GM18519 (cell line): ENCODE measurements around the gene PDZRN4.
"Not testable (repeated sequence)": the region's sequence is repeated elsewhere in the genome, so short reads cannot be mapped to it uniquely, and the experiment has no call there.

Experiments
- ATAC-seq: cut with Tn5 transposase; IDR thresholded peaks from one replicate; pipeline ENCODE4 v1.9.1; 2021; ENCODE audit warnings: mild to moderate bottlenecking, moderate library complexity; ENCODE audit not compliant: unreplicated experiment, low FRiP score

The PDZRN4 gene

DNA sequence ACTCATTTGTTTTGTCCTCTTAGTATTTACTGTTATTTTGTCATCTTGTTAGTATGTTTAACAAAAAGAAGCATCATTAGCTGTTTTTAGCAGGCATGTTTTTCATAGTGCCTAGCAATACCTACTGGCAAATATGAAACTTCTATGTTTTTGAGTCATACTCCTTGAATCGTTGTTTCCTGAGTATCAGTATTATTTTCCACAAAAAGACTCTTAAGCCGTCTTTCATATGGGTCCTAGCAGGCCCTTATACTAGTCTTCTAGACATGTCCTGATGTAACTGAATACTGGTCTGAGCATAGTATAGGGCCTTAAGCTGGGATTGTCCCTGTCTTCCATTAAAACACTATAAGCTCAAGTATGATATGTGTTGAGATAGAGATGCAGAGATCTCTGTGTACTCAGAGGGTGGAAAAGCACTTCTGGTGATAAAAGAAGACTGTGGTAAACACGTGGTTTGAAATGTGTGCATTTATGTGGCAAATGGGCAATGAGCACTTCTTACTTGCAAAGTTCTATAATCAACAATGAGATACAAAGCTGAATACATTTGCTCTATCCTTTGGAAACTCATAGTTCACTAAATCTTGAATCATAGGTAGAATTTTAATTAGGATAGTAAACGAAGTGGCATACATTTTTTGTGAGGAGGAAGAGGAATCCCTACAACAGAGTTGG lies 348.8 kb downstream of the PDZRN4 start:
- ATAC-seq = no peak

DNA sequence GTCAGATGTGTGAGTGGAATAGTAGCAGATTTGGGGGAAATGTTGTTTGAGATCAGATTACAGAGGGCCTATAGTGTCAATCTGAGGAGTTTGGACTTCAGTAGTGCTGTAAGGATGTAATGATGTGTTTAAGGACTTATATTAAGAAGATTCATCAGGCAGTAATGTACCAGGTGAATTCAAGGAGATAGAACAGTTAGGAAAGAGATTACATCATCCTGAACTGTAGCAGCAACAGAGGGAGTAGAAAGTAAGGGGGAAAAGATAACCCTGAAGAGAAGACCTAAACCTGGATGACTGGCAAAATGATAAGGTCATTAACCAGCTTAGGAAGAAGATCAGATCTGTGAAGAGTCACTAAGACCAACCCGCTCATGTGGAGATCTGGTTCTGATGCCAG lies 349.4 kb downstream of the PDZRN4 start:
- no peak for ATAC-seq

DNA sequence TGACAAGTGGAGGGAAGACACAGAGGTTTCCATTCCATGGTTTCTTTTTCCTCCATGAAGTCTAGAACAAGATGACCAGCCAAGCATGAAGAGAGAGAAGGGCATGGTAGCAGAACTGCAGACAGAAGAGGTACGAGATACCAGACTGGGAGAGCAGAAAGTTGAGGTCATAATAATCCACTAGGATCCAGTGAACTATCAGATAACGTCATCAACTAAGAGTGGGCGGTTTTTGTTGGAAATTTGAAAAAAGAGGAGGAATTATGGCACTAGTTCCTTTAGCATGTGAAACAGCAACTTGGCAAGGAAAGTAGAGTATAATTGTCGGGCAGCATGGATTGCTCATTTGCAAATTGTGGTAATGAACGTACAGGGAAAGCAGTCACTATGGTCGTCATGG lies 357.6 kb downstream of the PDZRN4 start:
- no peak for ATAC-seq

DNA sequence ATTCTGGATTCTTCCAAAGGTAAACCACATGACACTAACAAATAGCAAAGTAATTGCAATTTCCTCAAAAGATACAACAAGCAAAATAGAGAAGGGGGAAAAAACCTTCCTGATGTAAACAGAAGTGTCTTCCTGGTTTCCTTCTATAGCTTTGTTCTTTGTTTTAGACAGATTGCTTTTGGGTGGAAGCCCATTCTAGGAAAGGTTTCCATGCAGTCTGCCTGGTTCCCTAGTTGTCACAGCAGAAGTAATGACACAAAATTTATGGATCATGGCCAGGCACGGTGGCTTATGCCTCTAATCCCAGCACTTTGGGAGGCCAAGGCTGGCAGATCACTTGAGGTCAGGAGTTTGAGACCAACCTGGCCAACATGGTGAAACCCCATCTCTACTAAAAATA lies 359.0 kb downstream of the PDZRN4 start:
- not testable (repeated sequence) for ATAC-seq

DNA sequence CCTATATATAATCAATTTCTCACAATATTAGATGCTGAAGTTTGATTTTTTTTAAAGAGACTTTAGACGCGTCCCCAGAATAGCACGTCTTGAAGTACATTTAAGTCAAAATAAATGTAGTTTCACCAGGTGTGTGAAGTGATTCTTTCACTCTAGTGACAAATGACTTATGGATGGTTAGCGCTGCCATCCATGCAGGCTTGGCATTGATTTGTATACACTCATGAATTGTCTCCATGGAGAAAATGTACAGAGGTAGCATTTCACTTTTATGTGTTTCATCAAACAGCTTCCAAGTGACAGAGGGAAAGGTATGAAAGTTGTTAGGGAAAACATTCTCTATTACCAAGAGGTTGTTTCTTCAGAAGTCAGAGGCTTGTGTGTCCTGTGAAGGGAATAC lies 360.8 kb downstream of the PDZRN4 start:
- no peak for ATAC-seq

DNA sequence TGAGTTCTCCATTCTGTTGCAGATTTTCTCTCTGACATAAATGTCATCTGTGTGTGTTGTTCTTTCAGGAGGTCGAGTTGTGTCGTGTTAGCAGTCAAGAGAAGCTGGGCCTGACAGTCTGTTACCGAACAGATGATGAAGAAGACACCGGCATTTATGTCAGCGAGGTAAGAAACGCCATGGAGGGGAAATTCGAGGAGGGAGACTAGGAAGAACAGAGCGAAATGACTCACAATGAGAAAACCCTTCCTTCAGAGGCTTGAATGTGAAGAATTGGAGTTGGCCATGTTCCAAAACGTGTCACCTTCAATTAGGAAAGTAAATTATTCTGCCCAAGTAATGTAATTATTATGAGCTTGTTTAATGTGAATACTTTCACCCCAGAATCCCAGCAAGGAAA lies 364.5 kb downstream of the PDZRN4 start:
- ATAC-seq = no peak

DNA sequence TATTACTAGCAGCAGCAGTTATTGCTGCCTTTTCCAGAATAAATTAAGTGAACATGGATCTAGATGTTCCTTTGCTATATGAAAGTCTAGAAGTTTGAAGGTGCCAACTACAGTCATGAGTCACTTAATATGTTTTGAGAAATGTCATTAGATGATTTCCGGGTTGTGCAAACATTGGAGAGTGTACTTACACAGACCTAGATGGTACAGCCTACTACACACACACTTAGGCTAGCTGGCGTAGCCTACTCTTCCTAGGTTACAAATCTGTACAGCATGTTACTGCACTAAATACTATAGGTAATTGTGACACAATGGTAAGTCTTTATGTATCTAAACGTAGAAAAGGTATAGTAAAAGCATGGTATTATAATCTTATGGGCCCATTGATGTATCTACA lies 368.1 kb downstream of the PDZRN4 start:
- ATAC-seq = no peak

DNA sequence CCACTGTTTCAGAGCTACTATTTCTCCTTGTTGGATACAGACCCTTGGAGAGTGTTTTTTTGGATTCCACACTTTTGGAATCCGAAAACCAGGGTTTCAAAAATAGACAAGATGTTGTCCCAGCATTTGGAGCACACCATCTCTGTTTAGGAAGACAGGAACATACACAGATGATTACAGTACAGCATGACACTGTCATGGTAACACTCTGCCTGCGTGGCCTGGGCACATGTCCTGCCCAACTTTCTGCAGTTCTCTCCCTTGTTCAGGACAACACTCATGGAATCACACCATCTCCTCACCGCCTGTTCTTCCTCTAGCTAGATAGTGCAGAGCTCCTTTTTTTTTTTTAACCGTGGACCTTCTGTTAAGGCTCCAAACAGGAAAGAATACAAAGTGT lies 369.2 kb downstream of the PDZRN4 start:
- ATAC-seq = no peak

DNA sequence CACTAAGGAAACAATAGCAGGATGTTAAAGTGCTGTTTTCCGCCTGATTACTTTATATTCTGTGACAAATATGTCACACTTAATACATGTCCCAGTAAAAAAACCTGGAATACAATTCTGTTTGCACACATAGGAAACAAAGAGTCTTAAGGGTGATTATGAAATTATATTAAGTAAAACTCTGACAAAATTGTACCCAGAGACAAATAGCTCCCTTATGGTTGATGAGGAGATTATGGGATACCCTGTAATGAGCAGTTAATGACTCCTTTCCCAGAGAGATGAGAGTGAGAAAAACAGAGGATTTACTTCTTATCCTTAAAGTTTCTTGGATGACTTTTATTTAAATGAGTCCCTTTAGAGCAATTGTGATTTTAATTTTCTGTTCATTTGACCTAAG lies 370.6 kb downstream of the PDZRN4 start:
- ATAC-seq = no peak

DNA sequence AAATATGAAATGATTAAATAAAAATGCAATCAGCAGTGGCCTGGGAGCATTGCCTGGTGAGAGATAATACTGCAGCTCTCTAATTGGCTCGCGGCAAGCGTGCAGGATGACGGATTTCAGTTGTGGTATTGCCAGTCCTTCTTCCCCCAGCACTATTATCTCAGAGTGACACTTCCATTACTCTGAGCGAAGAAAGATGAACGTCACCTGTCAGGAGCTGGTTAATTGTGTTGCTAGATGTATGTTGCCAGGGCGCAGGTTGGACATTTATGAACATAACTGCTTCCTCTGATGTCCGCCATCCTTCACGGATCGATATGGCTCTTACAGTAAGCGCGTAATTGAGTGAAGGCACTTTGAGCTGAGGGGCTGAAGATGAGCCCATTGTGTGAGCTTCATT lies 374.9 kb downstream of the PDZRN4 start:
- no peak for ATAC-seq

DNA sequence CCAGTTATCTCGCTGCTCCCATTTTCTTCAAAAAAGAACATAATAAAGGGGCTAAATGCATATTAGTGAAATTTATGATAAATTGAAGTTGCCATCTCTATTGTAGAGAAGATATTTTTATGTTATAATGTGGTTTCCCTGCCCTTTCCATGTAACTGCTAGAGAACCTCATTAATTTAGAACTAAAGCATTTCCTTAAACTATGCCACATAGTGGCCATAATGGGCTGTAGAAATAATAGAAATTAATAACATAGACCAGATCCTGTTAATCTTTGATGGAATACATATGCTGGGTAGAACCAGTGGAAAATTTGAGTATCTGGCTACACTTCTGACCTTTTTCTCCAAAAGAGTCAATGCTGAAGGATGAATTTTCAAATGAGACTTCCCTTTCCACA lies 376.7 kb downstream of the PDZRN4 start:
- ATAC-seq = no peak

DNA sequence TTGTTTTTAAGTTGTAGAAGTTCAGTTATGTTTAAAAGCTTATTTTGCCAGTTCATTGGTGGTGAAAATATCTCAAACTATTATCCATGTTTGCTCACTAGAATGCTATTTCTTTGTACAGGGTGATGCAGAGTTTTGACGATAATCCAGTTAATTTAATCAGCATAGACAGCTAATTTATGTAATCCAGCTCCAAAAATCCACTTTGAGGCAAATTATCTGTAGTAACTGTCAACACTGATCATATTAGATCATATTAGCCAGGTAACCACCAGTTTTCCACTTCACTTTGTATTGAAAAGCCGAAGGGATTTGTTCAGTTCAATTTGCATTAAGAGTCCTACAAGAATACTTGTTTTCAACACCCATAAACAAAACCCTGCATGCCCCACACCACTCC lies 378.6 kb downstream of the PDZRN4 start:
- ATAC-seq = no peak

DNA sequence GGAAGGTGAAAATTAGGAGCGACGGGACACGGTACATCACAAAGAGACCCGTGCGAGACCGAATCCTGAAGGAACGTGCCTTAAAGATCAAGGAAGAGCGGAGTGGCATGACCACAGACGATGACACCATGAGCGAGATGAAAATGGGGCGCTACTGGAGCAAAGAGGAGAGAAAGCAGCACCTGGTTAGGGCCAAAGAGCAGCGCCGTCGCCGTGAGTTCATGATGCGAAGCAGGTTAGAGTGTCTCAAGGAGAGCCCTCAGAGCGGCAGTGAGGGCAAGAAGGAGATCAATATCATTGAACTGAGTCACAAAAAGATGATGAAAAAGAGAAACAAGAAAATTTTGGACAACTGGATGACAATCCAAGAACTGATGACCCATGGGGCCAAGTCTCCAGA lies 385.3 kb downstream of the PDZRN4 start:
- ATAC-seq = no peak

DNA sequence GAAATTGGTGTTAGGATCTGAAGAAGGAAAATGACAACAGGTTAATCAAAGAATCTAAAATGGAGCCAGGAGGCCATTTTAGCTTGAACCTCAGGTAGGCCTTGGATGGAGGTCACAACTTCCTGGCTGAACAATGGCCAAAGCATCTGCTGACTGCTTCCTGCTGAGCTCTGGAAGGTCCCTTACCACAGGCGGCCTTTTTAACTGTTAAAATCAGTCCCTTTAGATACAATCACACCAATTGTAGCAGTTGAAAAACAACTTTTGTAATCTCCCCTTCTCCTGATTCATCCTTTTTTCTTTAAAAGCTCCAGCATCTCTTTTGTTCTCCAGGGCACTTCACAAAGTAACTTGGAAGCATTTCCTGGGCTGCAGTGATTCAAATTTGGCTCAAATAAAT lies 388.8 kb downstream of the PDZRN4 start:
- ATAC-seq = no peak

DNA sequence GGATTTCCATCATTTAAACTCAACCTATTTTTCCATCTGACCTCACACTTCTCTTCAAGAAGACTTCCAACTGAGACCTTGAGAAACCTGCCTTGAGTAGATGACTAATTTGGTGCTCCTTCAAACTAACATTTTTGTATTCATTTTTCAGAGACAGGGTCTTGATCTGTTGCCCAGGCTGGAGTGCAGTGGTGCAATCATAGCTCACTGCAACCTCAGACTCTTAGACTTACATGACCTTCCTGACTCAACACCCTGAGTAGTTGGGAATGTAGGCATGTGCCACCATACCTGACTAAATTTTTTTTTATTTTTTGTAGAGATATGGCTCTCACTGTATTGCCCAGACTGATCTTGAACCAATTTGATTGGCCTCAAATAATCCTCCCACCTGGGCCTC lies 389.9 kb downstream of the PDZRN4 start:
- ATAC-seq = no peak

DNA sequence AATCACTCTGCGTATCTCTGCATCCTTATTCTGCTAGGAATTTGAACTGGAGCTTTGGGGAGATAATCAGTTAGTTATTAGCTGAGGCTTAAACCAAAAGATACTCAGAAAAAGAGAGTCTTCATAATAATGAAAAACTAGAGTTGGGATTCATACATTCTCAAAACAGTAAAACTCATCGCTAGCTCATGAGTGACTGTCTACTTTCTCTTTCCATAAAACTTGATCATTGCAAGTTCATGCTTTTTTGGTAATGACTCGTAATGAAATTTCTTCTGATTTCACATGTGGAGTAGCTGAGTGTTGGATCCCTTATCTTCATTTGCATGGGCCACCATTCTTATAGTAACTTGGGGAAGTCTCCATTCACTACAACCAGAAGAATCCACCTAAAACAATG lies 397.7 kb downstream of the PDZRN4 start:
- ATAC-seq = no peak

DNA sequence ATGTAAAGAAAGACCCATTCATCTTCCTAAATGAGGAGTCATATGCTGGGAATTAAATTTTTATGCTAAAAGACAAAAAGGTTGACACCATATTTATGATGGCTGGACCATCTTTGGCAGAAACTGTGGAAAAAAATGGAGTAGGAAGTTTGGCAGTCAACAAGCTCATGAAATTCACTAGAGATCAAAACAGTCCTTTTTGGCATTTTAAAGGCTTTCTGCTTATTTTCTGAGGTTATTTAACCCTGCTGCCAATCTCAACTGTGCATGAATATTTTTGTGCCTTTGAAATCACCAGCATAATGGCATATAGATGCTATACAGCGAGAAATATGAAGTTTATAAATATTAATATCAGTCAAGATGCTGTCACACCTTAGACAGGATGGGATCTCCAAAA lies 399.5 kb downstream of the PDZRN4 start:
- ATAC-seq = no peak

DNA sequence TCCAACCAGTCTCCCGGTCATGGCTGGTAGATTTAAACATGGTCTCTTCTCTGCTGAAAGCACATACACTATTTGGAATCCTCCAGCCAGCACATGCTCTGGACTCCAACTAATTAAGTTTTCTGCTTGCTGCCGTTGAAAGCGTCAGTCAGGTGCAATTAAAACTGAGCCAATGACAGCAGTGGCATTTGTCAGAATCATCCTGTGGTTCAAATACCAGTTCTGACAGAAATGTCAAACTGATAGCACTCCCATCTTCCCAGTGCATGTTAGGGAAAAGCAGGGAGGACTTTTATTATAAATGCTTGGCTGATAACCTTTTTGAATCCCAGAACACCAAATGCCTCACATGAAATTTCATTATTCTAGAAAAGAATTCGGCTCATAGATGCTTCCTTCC lies 401.8 kb downstream of the PDZRN4 start:
- ATAC-seq = no peak

DNA sequence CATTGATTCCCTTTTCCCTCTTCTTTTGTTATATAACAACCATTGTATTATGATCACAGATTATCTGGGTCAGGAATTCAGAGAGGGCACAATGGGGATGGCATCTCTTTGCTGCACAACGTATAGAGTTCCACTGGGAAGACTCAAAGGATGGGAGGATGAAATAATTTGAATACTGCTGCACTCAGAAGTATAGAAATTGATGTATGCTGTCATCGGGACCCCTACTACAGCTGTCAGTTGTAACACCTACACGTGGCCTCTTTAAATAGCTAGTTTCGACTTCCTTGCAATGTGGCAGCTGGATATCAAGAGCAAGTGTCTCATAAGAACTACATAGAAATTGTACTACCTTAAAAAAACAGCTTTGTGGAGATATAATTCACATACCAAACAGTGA lies 408.1 kb downstream of the PDZRN4 start:
- ATAC-seq = no peak

DNA sequence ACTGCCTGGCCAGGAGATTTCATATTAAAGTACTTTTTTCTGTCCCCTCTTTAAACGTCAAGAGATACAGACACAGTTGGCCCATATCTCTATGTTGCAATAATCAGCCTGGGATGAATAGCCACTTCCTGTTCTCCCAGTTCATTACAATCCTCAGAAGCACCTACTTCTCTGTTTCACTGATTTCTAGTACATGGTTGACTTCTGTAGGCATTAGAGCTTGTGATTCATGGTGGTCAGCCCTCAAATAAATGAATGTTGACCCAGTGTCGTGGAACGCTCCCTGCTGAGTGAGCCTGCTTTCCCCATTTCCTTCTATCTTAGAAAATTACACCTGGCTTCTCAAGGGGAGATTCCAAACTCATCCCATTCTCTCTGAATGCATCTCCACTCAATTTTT lies 416.7 kb downstream of the PDZRN4 start:
- ATAC-seq = no peak

DNA sequence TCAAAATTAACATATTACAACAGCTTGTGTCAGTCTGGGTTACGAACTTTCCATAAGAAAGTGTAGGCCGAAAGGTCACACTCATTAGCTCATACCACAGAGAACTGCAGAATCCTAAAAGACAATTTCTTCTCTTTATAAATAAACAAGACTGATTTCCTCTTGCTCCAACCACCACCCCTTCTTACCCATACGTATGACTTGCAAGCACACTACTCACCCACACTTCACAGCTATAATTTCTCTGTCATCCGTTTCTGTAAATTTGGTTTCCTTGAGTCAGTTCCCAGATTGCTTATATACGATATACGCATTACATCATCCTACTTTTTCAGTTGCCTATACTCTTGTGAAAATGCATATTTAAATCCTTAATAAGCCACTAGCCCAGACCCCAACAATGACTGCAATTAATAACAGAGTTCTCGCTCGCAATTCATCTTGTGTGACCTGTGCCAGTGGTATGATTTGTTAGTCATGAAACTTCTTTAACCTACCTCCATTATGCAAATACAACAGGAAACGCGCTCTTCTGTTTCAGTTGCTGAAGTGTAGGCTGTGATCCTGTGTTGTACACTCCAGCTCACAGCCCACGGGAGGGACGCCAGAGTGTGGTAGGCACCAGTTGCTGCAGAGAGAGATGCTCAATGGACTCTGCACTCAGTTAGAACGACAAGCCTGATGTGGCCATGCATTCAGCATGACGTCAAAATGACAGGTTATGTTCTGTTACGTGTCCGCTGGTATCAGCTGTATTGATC lies 417.6 kb downstream of the PDZRN4 start:
- no peak for ATAC-seq
